RWPE2 (cell line): Measurements from ENCODE around the gene PSMC5.

ENCODE experiments used
- ATAC-seq: fragments of 200-7000 bp; cut with Tn5 transposase; 3 replicates; pipeline ENCODE4 v1.9.1; 2021; ENCODE audit warnings: low read depth
- DNase-seq: peaks from one replicate; pipeline ENCODE4 v3.0.0-alpha.2; 2020; ENCODE audit warnings: low spot score
- H3K27ac ChIP-seq: fragments of 450-650 bp; 2 replicates; pipeline ENCODE4 v1.5.1; 2017; ENCODE audit warnings: mild to moderate bottlenecking; ENCODE audit not compliant: poor library complexity, severe bottlenecking
- H3K27me3 ChIP-seq: fragments of 250-450 bp; sonication (Bioruptor Pico); 2 replicates; pipeline ENCODE4 v1.5.1; 2021; ENCODE audit warnings: mild to moderate bottlenecking, moderate library complexity; ENCODE audit not compliant: insufficient read depth, poor library complexity, severe bottlenecking
- H3K36me3 ChIP-seq: fragments of 250-450 bp; sonication (Bioruptor Pico); 2 replicates; pipeline ENCODE4 v1.5.1; 2020; ENCODE audit warnings: low read depth, mild to moderate bottlenecking, moderate library complexity
- H3K4me1 ChIP-seq: fragments of 250-450 bp; sonication (Bioruptor Pico); 2 replicates; pipeline ENCODE4 v1.5.1; 2021; ENCODE audit warnings: mild to moderate bottlenecking, moderate library complexity; ENCODE audit not compliant: insufficient read depth, poor library complexity, severe bottlenecking
- H3K4me3 ChIP-seq: fragments of 250-450 bp; sonication (Bioruptor Pico); 2 replicates; pipeline ENCODE4 v1.5.1; 2021; ENCODE audit warnings: mild to moderate bottlenecking, moderate library complexity; ENCODE audit not compliant: severe bottlenecking
- H3K9me3 ChIP-seq: fragments of 250-450 bp; sonication (Bioruptor Pico); 2 replicates; pipeline ENCODE4 v1.5.1; 2021; ENCODE audit warnings: mild to moderate bottlenecking, moderate library complexity; ENCODE audit not compliant: severe bottlenecking
- CTCF ChIP-seq: fragments of 450-650 bp; IDR thresholded peaks from one replicate; pipeline ENCODE4 v1.5.1; 2017; ENCODE audit warnings: mild to moderate bottlenecking, moderate library complexity; ENCODE audit not compliant: poor library complexity, severe bottlenecking

The PSMC5 gene

DNA sequence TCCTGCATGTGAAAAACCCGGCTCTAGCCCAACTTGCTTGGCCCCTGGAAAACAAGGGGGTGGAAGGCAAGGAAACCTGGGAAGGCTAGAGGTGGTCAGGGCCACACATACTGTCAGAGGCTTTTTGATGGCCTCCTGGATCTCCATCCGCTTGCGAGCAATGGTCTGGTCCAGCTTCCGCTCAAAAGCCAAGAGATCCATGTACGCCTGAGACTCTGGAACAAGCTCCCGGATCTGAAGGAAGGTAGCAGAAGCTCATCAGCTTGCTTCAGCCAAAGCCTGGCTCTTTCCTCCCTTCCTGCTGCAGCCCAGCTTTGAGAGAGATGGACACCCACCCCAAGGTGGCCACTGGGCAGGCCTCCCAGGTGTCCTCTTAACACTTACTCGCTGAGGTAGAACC, 9.6 kb downstream of the PSMC5 start:
- H3K4me3 ChIP-seq = no peak overlapping the region
- H3K27me3 ChIP-seq = no peaks in the 10 kb centered on the region
- no peak for DNase-seq
- peaks cover 30% of the 10 kb centered on the region for H3K4me1 ChIP-seq
- H3K27ac ChIP-seq = no peak overlapping the region
- no peak for ATAC-seq
- TF ChIP-seq CTCF = no peak
- no peaks in the 10 kb centered on the region for H3K9me3 ChIP-seq
- H3K36me3 ChIP-seq = peaks cover 51% of the 10 kb centered on the region

DNA sequence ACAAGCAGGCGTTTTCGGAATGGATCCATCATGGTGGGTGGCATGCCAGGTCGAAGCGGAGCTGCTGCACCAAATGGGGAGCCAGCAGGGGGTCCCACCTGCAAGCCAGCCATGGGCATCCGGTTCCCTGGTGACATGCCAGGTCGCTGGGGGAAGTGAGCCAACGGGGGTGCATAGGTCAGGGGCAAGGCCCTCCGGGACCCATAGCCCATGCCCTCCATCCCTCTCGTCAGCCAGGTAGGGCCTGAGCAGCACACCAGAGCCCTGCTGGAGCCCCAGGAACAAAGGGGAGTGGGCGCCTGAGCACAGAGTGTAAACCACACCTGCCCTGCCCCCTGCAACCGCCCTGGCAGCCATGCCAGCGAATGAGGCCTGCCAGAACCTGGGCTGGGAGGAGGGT, 10.2 kb downstream of the PSMC5 start:
- Histone ChIP-seq H3K27me3 (no peaks in the 10 kb centered on the region), H3K4me3 (no peak overlapping the region), H3K36me3 (peaks cover 44% of the 10 kb centered on the region)

GRCh38 chr17:63837962-63838600, 10.8 kb downstream of the PSMC5 start:
- Histone ChIP-seq H3K36me3 (peaks cover 38% of the 10 kb centered on the region), H3K4me1 (peaks cover 30% of the 10 kb centered on the region), H3K27ac (peak overlapping the region; percentile 69), H3K9me3 (no peaks in the 10 kb centered on the region), H3K4me3 (no peak overlapping the region), H3K27me3 (no peaks in the 10 kb centered on the region)
- TF ChIP-seq CTCF = no peak
- DNase-seq (no peak), ATAC-seq (no peak)

More for the DNA sequence above, 10.2 kb downstream of the PSMC5 start:
- Histone ChIP-seq H3K27ac (peak overlapping the region; percentile 69), H3K4me1 (peaks cover 30% of the 10 kb centered on the region), H3K9me3 (no peaks in the 10 kb centered on the region)
- ATAC-seq = no peak
- no peak for TF ChIP-seq CTCF
- DNase-seq = no peak

GRCh38 chr17:63838631-63839171, 11.5 kb downstream of the PSMC5 start:
- Histone ChIP-seq H3K9me3 (no peaks in the 10 kb centered on the region), H3K4me3 (no peak overlapping the region), H3K27ac (peak overlapping the region; percentile 69), H3K27me3 (no peaks in the 10 kb centered on the region), H3K36me3 (peaks cover 32% of the 10 kb centered on the region), H3K4me1 (peaks cover 30% of the 10 kb centered on the region)
- DNase-seq (peak; percentile 82), ATAC-seq (peak; percentile 11; the same call in 1 of the 3 replicates)
- no peak for TF ChIP-seq CTCF
